Body of pancreas (tissue), 4 donors: ENCODE data around the gene GJB1.

Experiments
- POLR2A ChIP-seq, 3 donors: fragments of 450-650 bp; IDR thresholded peaks; one replicate each; pipeline ENCODE4 v1.6.1; 2016; ENCODE audit warnings: antibody characterized with exemption in 3 of 3, mild to moderate bottlenecking in 2 of 3
- TF ChIP-seq, protein P1 (sequence below), 7 experiments: fragments of 450-650 bp in 4 of 7; fragments of 200-600 bp in 3 of 7; sonication (generic) in 3 of 7; IDR thresholded peaks; one replicate each; pipeline ENCODE4 v1.5.1; 2016 to 2019; ENCODE audit warnings: antibody characterized with exemption in 7 of 7

- TF ChIP-seq, protein P1, sequence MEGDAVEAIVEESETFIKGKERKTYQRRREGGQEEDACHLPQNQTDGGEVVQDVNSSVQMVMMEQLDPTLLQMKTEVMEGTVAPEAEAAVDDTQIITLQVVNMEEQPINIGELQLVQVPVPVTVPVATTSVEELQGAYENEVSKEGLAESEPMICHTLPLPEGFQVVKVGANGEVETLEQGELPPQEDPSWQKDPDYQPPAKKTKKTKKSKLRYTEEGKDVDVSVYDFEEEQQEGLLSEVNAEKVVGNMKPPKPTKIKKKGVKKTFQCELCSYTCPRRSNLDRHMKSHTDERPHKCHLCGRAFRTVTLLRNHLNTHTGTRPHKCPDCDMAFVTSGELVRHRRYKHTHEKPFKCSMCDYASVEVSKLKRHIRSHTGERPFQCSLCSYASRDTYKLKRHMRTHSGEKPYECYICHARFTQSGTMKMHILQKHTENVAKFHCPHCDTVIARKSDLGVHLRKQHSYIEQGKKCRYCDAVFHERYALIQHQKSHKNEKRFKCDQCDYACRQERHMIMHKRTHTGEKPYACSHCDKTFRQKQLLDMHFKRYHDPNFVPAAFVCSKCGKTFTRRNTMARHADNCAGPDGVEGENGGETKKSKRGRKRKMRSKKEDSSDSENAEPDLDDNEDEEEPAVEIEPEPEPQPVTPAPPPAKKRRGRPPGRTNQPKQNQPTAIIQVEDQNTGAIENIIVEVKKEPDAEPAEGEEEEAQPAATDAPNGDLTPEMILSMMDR (IDR thresholded peaks at IDR 0.05): no peak
- TF ChIP-seq POLR2A (IDR thresholded peaks at IDR 0.05): no peak
Measured at GRCh38 chrX:71239781-71240180, 16.8 kb downstream of the GJB1 start.
